Mesenchymal stem cell (in vitro differentiated cells and primary cell): ENCODE results near the gene TEAD1.

Experiments
- DNase-seq: peaks from one replicate; pipeline ENCODE4 v3.0.0-alpha.2; 2013
- H2AFZ ChIP-seq: one replicate; pipeline ENCODE4 v1.6.1; 2013; ENCODE audit warnings: low read depth, mild to moderate bottlenecking, control low read depth, inconsistent platforms, low read length, moderate library complexity
- H2AK5ac ChIP-seq: 2 replicates; pipeline ENCODE4 v1.6.1; 2013; ENCODE audit warnings: low read length, moderate library complexity, mild to moderate bottlenecking, inconsistent platforms; ENCODE audit not compliant: severe bottlenecking
- H2BK120ac ChIP-seq: one replicate; pipeline ENCODE4 v1.6.1; 2013; ENCODE audit warnings: low read depth, mild to moderate bottlenecking, inconsistent platforms, low read length, moderate library complexity
- H2BK12ac ChIP-seq, 2 experiments: one replicate each; pipeline ENCODE4 v1.6.1; 2013; ENCODE audit warnings: inconsistent platforms in 2 of 2, low read length in 2 of 2, mild to moderate bottlenecking in 2 of 2, moderate library complexity in 2 of 2, control low read depth in 1 of 2
- H2BK15ac ChIP-seq: one replicate; pipeline ENCODE4 v1.6.1; 2013; ENCODE audit warnings: mild to moderate bottlenecking, low read depth, inconsistent platforms; ENCODE audit not compliant: poor library complexity, severe bottlenecking
- H2BK5ac ChIP-seq: 2 replicates; pipeline ENCODE4 v1.6.1; 2013; ENCODE audit warnings: low read depth, mild to moderate bottlenecking, low read length, control low read depth, inconsistent platforms; ENCODE audit not compliant: poor library complexity, severe bottlenecking
- H3K14ac ChIP-seq, 2 experiments: one replicate each; pipeline ENCODE4 v1.6.1; 2013; ENCODE audit warnings: inconsistent platforms in 2 of 2, low read length in 2 of 2, control low read depth in 1 of 2, mild to moderate bottlenecking in 1 of 2, moderate library complexity in 1 of 2
- H3K18ac ChIP-seq, 2 experiments: one replicate each; pipeline ENCODE4 v1.6.1; 2013; ENCODE audit warnings: inconsistent platforms in 2 of 2, low read length in 2 of 2, control low read depth in 1 of 2, low read depth in 1 of 2, mild to moderate bottlenecking in 1 of 2
- H3K23ac ChIP-seq, 2 experiments: one replicate each; pipeline ENCODE4 v1.6.1; 2013; ENCODE audit warnings: inconsistent platforms in 2 of 2, low read length in 2 of 2, mild to moderate bottlenecking in 2 of 2, moderate library complexity in 2 of 2, control low read depth in 1 of 2
- H3K27ac ChIP-seq: 2 replicates; pipeline ENCODE4 v1.5.1; 2013; ENCODE audit warnings: mild to moderate bottlenecking, moderate library complexity, low read length, control low read depth, inconsistent platforms; ENCODE audit not compliant: poor library complexity, severe bottlenecking
- H3K27me3 ChIP-seq, 2 experiments: 2 replicates each; pipeline versions ENCODE4 v1.6.1 to v1.7.0; 2013; ENCODE audit warnings: low read length in 2 of 2, mild to moderate bottlenecking in 2 of 2, moderate library complexity in 2 of 2, control low read depth in 1 of 2, inconsistent platforms in 1 of 2; ENCODE audit not compliant: control insufficient read depth in 1 of 2, insufficient read depth in 1 of 2
- H3K36me3 ChIP-seq, 2 experiments: 2 replicates each; pipeline versions ENCODE4 v1.6.1 to v1.7.0; 2013; ENCODE audit warnings: low read length in 2 of 2, control low read depth in 1 of 2, inconsistent platforms in 1 of 2, low read depth in 1 of 2, mild to moderate bottlenecking in 1 of 2; ENCODE audit not compliant: insufficient read depth in 2 of 2, control insufficient read depth in 1 of 2
- H3K4ac ChIP-seq, 2 experiments: one replicate each; pipeline ENCODE4 v1.6.1; 2013; ENCODE audit warnings: inconsistent platforms in 2 of 2, low read length in 2 of 2, mild to moderate bottlenecking in 2 of 2, moderate library complexity in 2 of 2, control low read depth in 1 of 2, low read depth in 1 of 2
- H3K4me1 ChIP-seq: 2 replicates; pipeline ENCODE4 v1.6.1; 2013; ENCODE audit warnings: low read depth, low read length, control low read depth; ENCODE audit not compliant: control insufficient read depth, insufficient read depth
- H3K4me2 ChIP-seq: 2 replicates; pipeline ENCODE4 v1.6.1; 2013; ENCODE audit warnings: low read length, mild to moderate bottlenecking, inconsistent platforms; ENCODE audit not compliant: poor library complexity, severe bottlenecking
- H3K4me3 ChIP-seq, 2 experiments: 2 replicates each; pipeline versions ENCODE4 v1.5.1 to v1.7.0; 2013; ENCODE audit warnings: low read length in 2 of 2, mild to moderate bottlenecking in 2 of 2, control low read depth in 1 of 2, low read depth in 1 of 2; ENCODE audit not compliant: insufficient read depth in 1 of 2
- H3K79me1 ChIP-seq: replicated peaks from 2 replicates; pipeline ENCODE4 v1.6.1; 2013; ENCODE audit warnings: mild to moderate bottlenecking, control low read depth, low read length, inconsistent platforms; ENCODE audit not compliant: poor library complexity, severe bottlenecking
- H3K9ac ChIP-seq: 2 replicates; pipeline ENCODE4 v1.7.0; 2013; ENCODE audit warnings: mild to moderate bottlenecking, low read length, moderate library complexity
- H3K9me3 ChIP-seq: 2 replicates; pipeline ENCODE4 v1.7.0; 2013; ENCODE audit warnings: mild to moderate bottlenecking, low read length; ENCODE audit not compliant: control insufficient read depth
- H4K8ac ChIP-seq: one replicate; pipeline ENCODE4 v1.6.1; 2013; ENCODE audit warnings: inconsistent platforms, mild to moderate bottlenecking, low read length, moderate library complexity
- H4K91ac ChIP-seq: one replicate; pipeline ENCODE4 v1.6.1; 2013; ENCODE audit warnings: mild to moderate bottlenecking, low read length, inconsistent platforms
- WGBS: methylation state at CpG from one replicate; pipeline ENCODE4 v1.1.7; 2013; ENCODE audit warnings: mixed read lengths; 5-methylcytosine and 5-hydroxymethylcytosine counted together

The TEAD1 gene

GRCh38 chr11:12893787-12894672, 219.8 kb downstream of the TEAD1 start:
- Histone ChIP-seq H3K9me3 (no peaks in the 10 kb centered on the region), H2BK15ac (peak overlapping the region; percentile 17), H3K79me1 (peaks cover 41% of the 10 kb centered on the region), H3K4me2 (no peak overlapping the region), H4K8ac (peak overlapping the region; percentile 57), H3K18ac (peak overlapping the region; percentile 52 to 71), H3K27me3 (no peaks in the 10 kb centered on the region), H2BK12ac (peak overlapping the region; percentile 65 to 71), H3K14ac (peak overlapping the region in 1 of 2 experiments; percentile 9), H3K4ac (peak overlapping the region in 1 of 2 experiments; percentile 57), H3K4me3 (no peak overlapping the region), H3K27ac (peak overlapping the region; percentile 2), H2BK120ac (no peak overlapping the region), H3K4me1 (peaks cover 16% of the 10 kb centered on the region), H2AK5ac (peak overlapping the region; percentile 70), H3K9ac (peak overlapping the region; percentile 42), H2BK5ac (no peak overlapping the region), H2AFZ (no peak overlapping the region), H3K36me3 (peaks cover 28 to 55% of the 10 kb centered on the region in 2 experiments), H3K23ac (peak overlapping the region in 1 of 2 experiments; percentile 35), H4K91ac (peak overlapping the region; percentile 56)
- WGBS = 47% methylated on average over 10 of the region's 12 CpGs
- peak; percentile 59 for DNase-seq

GRCh38 chr11:12897390-12897789, 223.2 kb downstream of the TEAD1 start:
- Histone ChIP-seq H3K4me2 (no peak overlapping the region), H2BK12ac (no peak overlapping the region), H3K79me1 (peaks cover 34% of the 10 kb centered on the region), H3K4ac (no peak overlapping the region), H3K14ac (no peak overlapping the region), H3K36me3 (peaks cover 28 to 66% of the 10 kb centered on the region in 2 experiments), H2AFZ (no peak overlapping the region), H4K91ac (no peak overlapping the region), H3K4me3 (no peak overlapping the region), H3K23ac (no peak overlapping the region), H3K27ac (no peak overlapping the region), H3K4me1 (peaks cover 9% of the 10 kb centered on the region), H3K9ac (no peak overlapping the region), H2BK120ac (no peak overlapping the region), H2BK15ac (no peak overlapping the region), H3K27me3 (no peaks in the 10 kb centered on the region), H4K8ac (no peak overlapping the region), H2AK5ac (no peak overlapping the region), H3K9me3 (no peaks in the 10 kb centered on the region), H2BK5ac (no peak overlapping the region), H3K18ac (no peak overlapping the region)
- no peak for DNase-seq

GRCh38 chr11:12897867-12898266, 223.6 kb downstream of the TEAD1 start:
- H3K9ac ChIP-seq = no peak overlapping the region
- peaks cover 32 to 70% of the 10 kb centered on the region in 2 experiments for H3K36me3 ChIP-seq
- DNase-seq = no peak
- H3K18ac ChIP-seq = no peak overlapping the region
- H2AK5ac ChIP-seq = no peak overlapping the region
- peak overlapping the region; percentile 5 for H4K8ac ChIP-seq
- H3K79me1 ChIP-seq = peaks cover 36% of the 10 kb centered on the region
- no peaks in the 10 kb centered on the region for H3K27me3 ChIP-seq
- no peak overlapping the region for H3K4ac ChIP-seq
- H3K23ac ChIP-seq = no peak overlapping the region
- H2AFZ ChIP-seq = no peak overlapping the region
- no peak overlapping the region for H3K4me2 ChIP-seq
- no peak overlapping the region for H3K14ac ChIP-seq
- H3K4me1 ChIP-seq = peaks cover 9% of the 10 kb centered on the region
- no peak overlapping the region for H2BK5ac ChIP-seq
- H3K4me3 ChIP-seq = no peak overlapping the region
- no peaks in the 10 kb centered on the region for H3K9me3 ChIP-seq
- no peak overlapping the region for H4K91ac ChIP-seq
- WGBS = 82% methylated on average over 3 of the region's 3 CpGs
- H3K27ac ChIP-seq = no peak overlapping the region
- H2BK120ac ChIP-seq = no peak overlapping the region
- H2BK15ac ChIP-seq = no peak overlapping the region
- no peak overlapping the region for H2BK12ac ChIP-seq

- H3K9ac ChIP-seq = peak overlapping the region; percentile 25
- H4K8ac ChIP-seq = no peak overlapping the region
- H3K14ac ChIP-seq = no peak overlapping the region
- H3K4me2 ChIP-seq = no peak overlapping the region
- no peak overlapping the region for H3K4ac ChIP-seq
- H3K9me3 ChIP-seq = no peaks in the 10 kb centered on the region
- no peak overlapping the region for H3K18ac ChIP-seq
- H2BK15ac ChIP-seq = no peak overlapping the region
- no peak overlapping the region for H2BK5ac ChIP-seq
- H2BK120ac ChIP-seq = no peak overlapping the region
- H3K4me3 ChIP-seq = no peak overlapping the region
- H2AFZ ChIP-seq = no peak overlapping the region
- H3K4me1 ChIP-seq = peaks cover 1% of the 10 kb centered on the region
- no peak overlapping the region for H2AK5ac ChIP-seq
- peak; percentile 93 for DNase-seq
- H3K36me3 ChIP-seq = peaks cover 20 to 70% of the 10 kb centered on the region in 2 experiments
- H2BK12ac ChIP-seq = no peak overlapping the region
- H3K23ac ChIP-seq = no peak overlapping the region
- no peaks in the 10 kb centered on the region for H3K27me3 ChIP-seq
- peaks cover 33% of the 10 kb centered on the region for H3K79me1 ChIP-seq
- H4K91ac ChIP-seq = no peak overlapping the region
- H3K27ac ChIP-seq = peak overlapping the region; percentile 51
- 55% methylated on average over 2 of the region's 2 CpGs for WGBS
Observed at GRCh38 chr11:12900496-12900895, 226.3 kb downstream of the TEAD1 start.
